Measurements from ENCODE around the gene BMP6.
A peak's percentile ranks its signal among the peaks of the same experiment; 100 is the strongest.

- TF ChIP-seq POLR2AphosphoS5 (IDR thresholded peaks at IDR 0.05) (no peak), CTCF (IDR thresholded peaks at IDR 0.05) (peak in 1 of 4 experiments; percentile 11), POLR2A (IDR thresholded peaks at IDR 0.05) (no peak), EP300 (IDR thresholded peaks at IDR 0.05) (no peak)
Observed at GRCh38 chr6:7899101-7899888, 173.4 kb downstream of the BMP6 start.

Measured in sigmoid colon (tissue), 4 donors.